COLO829 (cell line): ENCODE data around the gene PIWIL4.
"Not testable (repeated sequence)": the region's sequence is repeated elsewhere in the genome, so short reads cannot be mapped to it uniquely, and the experiment has no call there.

Experiments
- DNase-seq: peaks from one replicate; pipeline ENCODE4 v3.0.0; 2012; ENCODE audit warnings: low spot score

PIWIL4 gene

DNA sequence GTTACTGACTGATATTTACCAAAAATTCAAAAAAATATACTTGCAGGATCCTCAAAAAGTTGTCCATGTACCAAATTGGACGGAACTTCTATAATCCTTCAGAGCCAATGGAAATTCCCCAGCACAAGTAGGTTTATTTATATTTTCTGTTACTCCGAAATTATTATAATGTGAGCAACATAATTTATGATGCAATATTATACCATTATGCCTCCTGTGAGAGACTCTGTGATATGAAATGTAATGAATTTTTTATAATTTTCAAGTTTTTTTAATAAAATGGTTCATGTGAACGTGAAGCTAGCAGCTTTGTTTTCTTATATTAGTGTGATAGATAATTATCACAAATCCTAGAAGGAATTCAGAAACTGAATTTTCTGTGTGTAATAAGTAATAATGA, 18.2 kb downstream of the PIWIL4 start:
- DNase-seq = no peak

DNA sequence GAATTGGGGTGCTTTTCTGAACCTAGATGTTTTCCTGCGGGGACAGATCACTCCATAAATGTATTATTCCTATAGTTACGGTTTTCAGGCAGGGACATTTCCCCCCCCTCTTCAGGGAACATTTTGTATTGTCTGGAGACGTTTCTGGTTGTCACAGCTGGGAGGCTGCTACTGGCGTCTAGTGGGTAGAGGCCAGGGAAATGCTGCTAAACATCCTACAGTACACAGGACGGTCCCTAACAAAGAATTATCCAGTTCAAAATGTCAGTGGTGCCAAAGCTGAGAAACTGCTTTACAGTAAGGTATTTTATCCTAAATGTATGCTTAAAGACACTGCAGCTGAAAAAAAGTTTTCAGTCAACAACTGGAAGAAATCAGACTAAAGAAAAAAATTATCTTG, 19.4 kb downstream of the PIWIL4 start:
- no peak for DNase-seq

DNA sequence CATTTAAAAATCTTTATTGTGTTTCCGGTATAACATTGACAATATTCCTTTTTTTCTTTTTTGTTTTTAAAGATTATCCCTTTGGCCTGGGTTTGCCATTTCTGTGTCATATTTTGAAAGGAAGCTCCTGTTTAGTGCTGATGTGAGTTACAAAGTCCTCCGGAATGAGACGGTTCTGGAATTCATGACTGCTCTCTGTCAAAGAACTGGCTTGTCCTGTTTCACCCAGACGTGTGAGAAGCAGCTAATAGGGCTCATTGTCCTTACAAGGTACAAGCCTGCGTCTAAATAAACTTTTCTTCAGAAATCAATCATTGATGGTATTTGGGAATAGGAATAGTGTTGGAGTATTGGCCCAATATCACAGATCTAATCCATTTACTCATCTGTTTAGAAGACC, 19.8 kb downstream of the PIWIL4 start:
- DNase-seq = no peak

DNA sequence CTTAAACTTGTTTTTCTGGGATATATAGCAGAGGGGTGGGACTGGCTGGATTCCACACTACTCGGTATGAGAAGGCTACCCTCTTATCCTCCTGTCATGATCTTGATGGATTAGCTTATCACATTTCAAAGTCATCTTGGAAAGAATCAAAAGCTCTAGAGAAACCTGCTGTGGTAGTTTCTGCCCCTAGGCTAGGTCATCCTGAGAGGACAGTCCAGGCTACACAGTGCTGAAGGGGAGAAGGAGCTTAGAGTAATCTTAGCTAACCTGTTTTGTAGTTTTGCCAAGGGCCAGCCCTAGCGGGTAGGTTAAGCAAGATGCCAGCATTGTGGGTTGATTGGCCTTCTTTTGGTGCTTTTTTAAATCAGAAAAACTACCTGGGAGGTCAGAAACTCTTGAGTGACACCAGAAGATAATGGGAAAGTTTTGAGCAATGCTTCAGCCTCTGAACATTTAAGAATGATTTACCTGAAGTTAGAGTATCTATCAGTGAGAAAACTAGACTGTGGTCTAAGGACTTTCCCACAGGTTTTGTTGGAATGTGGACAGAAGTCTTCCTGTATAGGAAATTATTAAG, 21.3 kb downstream of the PIWIL4 start:
- no peak for DNase-seq

DNA sequence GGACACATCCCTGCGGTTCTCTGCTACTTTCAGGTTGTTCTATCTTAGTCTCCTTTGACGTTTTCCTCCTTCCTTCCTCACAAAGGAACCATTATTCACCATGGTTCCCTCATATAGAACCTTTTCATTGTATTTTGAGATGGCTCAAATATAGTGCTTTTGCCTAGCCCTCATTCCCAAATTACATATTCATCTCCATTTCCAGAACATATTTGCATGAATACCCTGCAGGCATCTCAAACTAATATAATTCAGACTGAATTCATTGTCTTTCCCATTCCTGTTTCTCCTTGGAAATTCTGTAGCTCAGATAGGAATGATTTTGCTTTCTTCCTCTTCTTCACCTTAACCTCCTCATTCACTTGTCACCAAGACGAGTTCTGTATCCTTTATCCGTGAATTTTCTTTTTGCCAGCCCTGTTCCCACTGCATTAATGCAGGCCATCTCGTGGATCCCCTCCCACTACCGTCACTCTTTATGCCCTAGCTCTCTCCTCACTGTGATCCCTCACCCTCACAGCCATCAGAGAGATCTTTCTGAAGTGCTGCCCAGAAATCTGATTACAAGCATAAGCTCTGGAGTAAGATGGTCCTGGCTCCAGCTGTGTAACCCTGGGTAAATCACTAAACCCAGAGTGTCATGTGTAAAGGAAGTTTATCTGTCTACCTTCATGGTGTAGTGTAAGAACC, 23.3 kb downstream of the PIWIL4 start:
- DNase-seq = no peak

DNA sequence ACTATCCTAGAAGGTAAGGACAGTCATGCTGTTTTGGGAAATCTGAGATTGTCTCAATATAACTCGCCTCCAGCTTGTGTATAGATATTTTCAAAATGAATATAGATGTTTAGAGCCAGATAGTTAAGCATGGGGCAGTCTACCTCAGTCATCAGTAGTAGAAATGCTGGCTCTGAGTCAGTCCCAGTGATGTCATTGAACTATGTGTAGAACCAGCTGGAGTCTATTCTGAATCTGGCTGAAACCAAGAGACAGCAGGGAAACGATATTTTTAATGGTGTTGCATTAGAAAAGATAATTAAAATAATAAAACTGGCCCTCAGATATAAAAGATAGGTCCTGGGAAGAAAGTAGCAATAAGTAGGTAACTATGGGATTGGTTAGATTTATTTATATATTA, 25.9 kb downstream of the PIWIL4 start:
- DNase-seq = no peak

DNA sequence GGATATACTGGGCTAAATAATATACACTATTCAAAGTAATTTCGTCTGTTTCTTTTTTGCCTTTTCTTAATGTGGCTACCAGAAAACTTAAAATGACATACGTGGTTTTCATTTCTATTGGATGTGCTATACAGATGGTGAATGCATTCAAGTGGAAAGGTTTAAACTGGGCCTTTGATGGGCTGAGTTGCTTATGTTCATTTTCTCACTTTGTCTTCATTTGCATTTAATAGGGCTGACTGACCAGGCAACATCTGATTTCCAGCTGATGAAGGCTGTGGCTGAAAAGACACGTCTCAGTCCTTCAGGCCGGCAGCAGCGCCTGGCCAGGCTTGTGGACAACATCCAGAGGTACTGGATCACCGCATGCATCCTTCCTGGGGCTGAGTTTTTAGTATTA, 27.9 kb downstream of the PIWIL4 start:
- no peak for DNase-seq

- no peak for DNase-seq
These were observed 30.7 kb downstream of the PIWIL4 start for GRCh38 chr11:94597896-94598295.

GRCh38 chr11:94599510-94599909, 32.3 kb downstream of the PIWIL4 start:
- DNase-seq = no peak

- peak; percentile 63 for DNase-seq
These were observed 35.5 kb downstream of the PIWIL4 start for GRCh38 chr11:94602430-94603372.

DNA sequence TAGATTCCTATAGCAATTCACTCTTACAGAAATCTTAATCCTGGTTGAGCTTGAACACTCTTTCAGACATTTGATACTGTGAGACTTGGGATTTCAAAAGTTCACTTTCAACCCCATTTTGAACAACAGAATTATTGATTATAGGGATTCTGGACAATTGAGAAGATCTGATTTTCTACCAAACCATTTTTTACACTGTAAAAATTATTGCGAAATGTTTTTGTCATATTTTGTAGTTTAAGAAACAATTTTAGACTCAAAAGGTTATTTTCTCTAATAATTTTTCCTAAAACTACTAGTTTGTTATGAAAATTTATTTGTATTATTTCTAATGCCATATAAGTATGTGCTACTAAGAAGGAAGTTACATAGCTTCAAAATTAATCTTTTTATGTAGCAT, 36.4 kb downstream of the PIWIL4 start:
- no peak for DNase-seq

- DNase-seq = no peak
These were observed 37.3 kb downstream of the PIWIL4 start for GRCh38 chr11:94604482-94604881.

GRCh38 chr11:94613120-94613519, 46.0 kb downstream of the PIWIL4 start:
- DNase-seq = no peak

DNA sequence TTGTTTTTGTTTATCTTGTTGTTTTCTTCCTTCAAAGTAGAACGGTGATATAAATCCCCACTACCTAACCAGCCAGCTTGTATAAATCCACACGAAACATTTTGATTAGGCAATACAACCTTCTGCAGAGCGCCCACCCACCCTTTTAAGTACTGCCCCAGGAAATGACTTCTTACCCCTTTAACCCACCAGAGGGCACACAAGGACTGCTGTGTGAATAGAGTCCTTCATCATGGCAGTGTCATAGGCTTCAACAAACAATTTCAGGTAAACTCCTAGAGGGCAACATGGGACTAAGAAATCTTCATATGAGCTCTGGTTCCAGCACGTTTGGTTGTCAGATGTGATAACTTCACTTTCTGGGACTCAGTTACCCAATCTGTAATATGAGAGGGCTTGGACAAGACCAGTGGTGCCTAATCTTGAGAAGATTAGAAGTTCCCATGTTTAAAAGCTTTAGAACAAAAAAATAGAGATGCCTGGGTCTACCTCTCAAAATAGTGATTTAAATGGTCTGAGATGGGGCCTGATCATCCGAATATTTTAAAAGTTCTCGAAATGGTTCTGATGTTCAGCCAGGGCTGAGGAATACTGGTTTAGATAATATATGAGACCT, 56.1 kb downstream of the PIWIL4 start:
- DNase-seq = peak; percentile 75

GRCh38 chr11:94625422-94625821, 58.3 kb downstream of the PIWIL4 start:
- not testable (repeated sequence) for DNase-seq

DNA sequence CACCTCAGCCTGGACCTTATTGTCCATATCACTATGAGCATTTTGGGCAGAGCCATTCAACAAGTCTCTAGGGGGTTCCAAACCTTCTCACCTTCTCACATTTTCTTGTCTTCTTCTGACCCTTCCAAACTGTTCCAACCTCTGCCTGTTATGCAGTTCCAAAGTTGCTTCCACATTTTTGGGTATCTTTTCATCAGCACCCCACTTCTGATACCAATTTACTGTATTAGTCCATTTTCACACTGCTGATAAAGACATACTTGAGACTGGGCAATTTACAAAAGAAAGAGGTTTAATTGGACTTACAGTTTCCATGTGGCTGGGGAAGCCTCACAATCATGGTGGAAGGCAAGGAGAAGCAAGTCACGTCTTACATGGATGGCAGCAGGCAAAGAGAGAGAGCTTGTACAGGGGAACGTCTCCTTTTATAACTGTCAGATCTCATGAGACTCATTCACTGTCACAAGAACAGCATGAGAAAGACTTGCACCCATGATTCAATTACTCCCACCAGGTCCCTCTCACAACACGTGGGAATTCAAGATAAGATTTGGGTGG, 59.9 kb downstream of the PIWIL4 start:
- not testable (repeated sequence) for DNase-seq

DNA sequence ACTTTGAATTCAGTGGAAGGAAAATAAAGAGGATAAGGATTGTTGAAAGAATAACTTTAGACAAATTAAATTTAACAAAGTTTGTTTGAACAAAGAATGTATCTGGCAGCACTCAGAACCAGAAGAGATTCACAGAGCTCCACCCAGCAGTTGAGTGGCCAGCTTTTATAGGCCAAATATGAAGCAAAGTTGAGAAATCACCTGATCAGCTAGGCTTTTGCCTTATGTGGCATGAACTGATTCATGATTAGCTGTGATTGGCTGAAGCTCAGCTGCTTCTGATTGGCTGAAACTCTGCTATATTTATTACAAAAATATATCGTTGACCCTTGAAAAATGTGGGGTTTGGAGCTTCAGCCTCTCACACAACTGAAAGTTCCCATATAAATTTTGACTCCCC, 62.6 kb downstream of the PIWIL4 start:
- DNase-seq = no peak

DNA sequence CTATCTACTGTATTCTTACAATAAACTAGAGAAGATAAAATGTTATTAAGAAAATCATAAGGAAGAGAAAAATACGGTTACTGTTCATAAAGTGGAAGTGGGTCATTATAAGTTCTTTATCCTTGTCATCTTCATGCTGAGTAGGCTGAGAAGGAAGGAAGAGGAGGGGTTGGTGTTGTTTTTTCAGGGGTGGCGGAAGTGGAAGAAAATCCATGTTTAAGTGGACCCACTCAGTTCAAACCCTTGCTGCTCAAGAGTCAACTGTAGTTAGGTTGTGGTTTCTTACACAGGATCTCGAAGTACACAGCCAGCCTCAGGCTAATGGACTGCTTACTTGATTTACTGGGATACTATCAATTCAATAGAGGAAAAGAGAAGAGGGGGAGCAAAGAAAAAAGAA, 63.1 kb downstream of the PIWIL4 start:
- no peak for DNase-seq

- no peak for DNase-seq
These were observed 65.2 kb downstream of the PIWIL4 start for GRCh38 chr11:94632356-94632755.

DNA sequence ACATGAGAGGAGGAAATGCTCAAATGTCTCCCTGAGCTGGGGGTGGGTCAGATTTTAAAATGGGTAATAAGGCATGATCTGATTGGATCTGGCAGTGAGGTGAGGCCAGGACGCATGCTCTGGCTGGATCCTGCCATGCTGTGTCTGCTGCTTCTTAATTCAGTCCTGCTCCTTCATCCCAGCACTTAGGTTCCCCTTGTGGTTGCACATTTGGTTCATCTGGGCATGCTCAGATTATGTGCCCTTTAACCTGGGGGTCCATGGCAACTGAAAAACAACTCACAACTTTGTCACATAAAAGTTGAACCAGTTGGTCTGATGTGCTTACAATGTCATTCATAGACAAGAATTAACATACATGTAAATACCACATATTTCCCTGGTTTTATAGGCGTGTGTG, 67.9 kb downstream of the PIWIL4 start:
- DNase-seq = no peak

GRCh38 chr11:94636388-94636949, 69.3 kb downstream of the PIWIL4 start:
- no peak for DNase-seq
